Measurements from ENCODE around the gene UGT1A6. TPM values are rescaled to one million over a fixed set of nuclear protein-coding genes. Genes with fewer than 3 reads are reported as not detected.

Gene UGT1A6
- total RNA-seq, 2 experiments from 2014 or later = not detected

DNA sequence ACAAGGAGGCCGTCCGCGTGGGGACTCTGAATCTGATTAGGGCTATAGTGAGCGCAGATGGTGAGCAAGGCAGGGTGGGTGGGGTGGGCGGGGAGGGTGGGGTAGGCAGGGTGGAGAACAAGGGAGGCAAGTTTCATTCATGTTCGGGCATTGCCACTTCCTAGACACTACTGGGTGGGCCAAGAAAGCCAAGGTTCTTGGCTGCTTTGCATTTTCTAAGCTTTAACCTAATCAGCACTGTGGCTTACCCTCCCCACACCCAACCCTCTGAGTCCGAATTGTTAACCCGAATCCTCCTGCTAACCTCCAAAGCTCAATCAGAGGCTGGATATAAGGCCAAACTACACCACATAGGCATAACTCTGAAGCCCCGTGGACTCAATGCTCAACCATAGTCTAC lies 103.6 kb downstream of the UGT1A6 start:
- Mint-ChIP-seq H3K27me3 (no peaks in the 10 kb centered on the region), H3K9me3 (no peaks in the 10 kb centered on the region), H3K4me1 (peaks cover 2% of the 10 kb centered on the region), H3K27ac (no peak overlapping the region), H3K4me3 (no peak overlapping the region), H3K36me3 (ENCODE audit: low read depth) (no peaks in the 10 kb centered on the region)
- DNase-seq = no peak
- CTCF ChIA-PET = no interaction called here
- POLR2A ChIA-PET = no interaction called here

DNA sequence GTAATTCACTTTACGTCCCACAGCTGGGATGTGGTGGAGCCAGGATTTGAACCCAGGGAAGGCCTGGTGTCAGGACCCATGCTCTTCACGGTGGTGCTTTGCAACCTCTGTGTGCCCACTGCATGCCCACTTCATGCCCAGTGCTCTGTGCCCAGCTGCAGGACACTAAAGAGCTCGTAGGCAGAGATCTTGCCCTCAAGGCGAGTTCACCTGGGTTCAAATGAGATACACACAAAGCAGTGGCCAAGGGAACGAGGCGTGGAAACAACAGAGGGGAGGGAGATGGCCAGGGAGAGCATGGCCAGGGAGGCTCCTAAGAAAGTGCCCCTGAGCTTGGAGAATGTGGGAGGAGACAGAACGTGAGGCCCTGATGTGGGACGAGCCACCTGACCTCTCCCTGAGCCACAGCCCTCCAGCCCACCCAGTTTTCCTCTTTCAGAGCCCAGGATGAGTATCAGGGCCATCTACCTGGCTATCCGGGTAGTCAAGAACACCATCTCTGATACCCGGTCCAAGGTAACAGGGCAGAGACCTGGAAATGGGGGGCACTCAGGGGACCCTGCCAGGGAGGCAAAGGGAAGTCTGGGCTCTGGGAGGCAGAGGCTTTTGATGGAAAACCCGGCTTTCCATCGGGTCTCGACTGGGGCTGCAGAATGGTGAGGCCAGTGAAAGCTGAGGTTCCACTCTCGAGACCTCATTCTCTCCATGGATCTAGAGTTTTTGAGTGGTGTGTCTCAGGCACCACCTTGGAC lies 105.8 kb downstream of the UGT1A6 start:
- H3K27ac Mint-ChIP-seq = no peak overlapping the region
- peak; percentile 7 for DNase-seq
- no peaks in the 10 kb centered on the region for H3K27me3 Mint-ChIP-seq
- H3K4me1 Mint-ChIP-seq = peaks cover 4% of the 10 kb centered on the region
- H3K9me3 Mint-ChIP-seq = no peaks in the 10 kb centered on the region
- H3K4me3 Mint-ChIP-seq = no peak overlapping the region
- H3K36me3 Mint-ChIP-seq (ENCODE audit: low read depth) = no peaks in the 10 kb centered on the region
- CTCF ChIA-PET = no interaction called here
- POLR2A ChIA-PET = no interaction called here

DNA sequence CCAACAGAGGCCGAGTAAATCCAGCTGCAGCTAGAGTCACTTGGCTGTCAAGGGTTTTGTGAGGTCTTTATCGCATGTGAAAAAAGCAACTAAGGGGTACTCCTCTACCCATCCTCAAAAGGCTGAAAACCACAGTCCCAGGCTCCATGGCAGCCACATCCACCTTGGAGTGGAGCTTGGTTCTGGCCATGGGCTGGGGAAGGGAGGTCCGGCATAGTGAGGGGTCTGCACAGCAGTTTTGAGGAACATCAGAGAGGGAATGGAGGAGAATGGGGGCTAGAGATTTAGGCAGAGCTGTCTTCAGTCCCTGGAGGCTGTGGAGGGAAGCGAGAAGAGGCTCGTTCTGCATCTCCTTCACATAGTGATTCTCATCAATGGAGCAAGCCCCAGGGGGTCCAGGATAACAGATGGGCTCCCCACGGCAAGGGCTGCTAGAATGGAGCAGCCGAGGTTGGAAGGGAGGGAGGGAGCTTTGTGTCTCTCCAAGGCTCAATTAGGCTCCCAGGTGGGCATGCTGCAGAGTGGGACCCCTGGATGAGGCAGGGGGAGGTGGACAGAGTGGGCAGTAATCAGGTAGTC lies 106.5 kb downstream of the UGT1A6 start:
- no peak overlapping the region for H3K4me3 Mint-ChIP-seq
- no peak overlapping the region for H3K27ac Mint-ChIP-seq
- DNase-seq = peak; percentile 7
- ChIA-PET CTCF (no interaction called here), POLR2A (no interaction called here)
- H3K27me3 Mint-ChIP-seq = no peaks in the 10 kb centered on the region
- H3K9me3 Mint-ChIP-seq = no peaks in the 10 kb centered on the region
- H3K36me3 Mint-ChIP-seq (ENCODE audit: low read depth) = no peaks in the 10 kb centered on the region
- peaks cover 4% of the 10 kb centered on the region for H3K4me1 Mint-ChIP-seq

DNA sequence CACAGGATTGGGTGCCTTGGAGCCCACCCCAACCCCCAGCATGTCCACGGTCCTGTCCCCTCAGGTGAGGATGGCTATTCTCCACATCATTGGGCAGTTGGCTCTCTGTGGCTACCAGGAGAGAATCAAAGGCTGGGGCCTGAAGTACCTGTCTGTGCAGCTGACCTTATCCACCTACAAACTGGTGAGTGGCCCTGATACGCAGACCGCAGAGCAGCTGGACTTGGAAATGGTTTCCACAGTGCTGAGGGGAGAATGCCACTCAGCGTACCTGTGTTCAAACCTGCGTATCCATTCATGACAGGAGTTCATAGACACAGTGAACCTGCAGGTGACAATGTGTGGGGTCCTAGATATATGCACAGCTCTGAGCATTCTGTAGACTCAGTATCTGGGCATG lies 107.0 kb downstream of the UGT1A6 start:
- POLR2A ChIA-PET = no interaction called here
- H3K9me3 Mint-ChIP-seq = no peaks in the 10 kb centered on the region
- H3K36me3 Mint-ChIP-seq (ENCODE audit: low read depth) = no peaks in the 10 kb centered on the region
- H3K27ac Mint-ChIP-seq = no peak overlapping the region
- H3K4me1 Mint-ChIP-seq = peaks cover 4% of the 10 kb centered on the region
- no peaks in the 10 kb centered on the region for H3K27me3 Mint-ChIP-seq
- peak; percentile 9 for DNase-seq
- H3K4me3 Mint-ChIP-seq = no peak overlapping the region
- CTCF ChIA-PET = no interaction called here

DNA sequence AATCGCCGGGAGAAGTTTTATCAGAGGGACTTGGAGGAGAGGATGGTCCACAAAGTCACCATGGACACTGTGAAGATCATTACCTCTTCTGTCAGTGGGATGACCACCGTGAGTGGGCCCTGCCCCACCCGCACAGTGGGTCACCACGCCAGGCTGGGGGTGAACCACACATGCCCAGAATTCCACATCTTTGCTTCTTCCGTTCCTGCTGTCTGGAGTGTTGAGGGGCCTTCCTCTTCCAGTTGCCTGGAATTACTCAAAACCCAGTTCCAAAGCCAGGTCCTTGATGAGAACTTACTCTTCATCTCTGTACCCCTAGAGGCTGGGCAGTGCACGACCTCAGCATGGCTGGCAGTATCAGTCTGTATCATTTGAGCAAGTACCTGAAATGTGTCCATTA lies 107.5 kb downstream of the UGT1A6 start:
- Mint-ChIP-seq H3K27ac (no peak overlapping the region), H3K4me3 (no peak overlapping the region), H3K27me3 (peaks cover 4% of the 10 kb centered on the region), H3K36me3 (ENCODE audit: low read depth) (no peaks in the 10 kb centered on the region), H3K4me1 (peaks cover 4% of the 10 kb centered on the region), H3K9me3 (no peaks in the 10 kb centered on the region)
- ChIA-PET CTCF (no interaction called here), POLR2A (no interaction called here)
- DNase-seq = peak; percentile 7

DNA sequence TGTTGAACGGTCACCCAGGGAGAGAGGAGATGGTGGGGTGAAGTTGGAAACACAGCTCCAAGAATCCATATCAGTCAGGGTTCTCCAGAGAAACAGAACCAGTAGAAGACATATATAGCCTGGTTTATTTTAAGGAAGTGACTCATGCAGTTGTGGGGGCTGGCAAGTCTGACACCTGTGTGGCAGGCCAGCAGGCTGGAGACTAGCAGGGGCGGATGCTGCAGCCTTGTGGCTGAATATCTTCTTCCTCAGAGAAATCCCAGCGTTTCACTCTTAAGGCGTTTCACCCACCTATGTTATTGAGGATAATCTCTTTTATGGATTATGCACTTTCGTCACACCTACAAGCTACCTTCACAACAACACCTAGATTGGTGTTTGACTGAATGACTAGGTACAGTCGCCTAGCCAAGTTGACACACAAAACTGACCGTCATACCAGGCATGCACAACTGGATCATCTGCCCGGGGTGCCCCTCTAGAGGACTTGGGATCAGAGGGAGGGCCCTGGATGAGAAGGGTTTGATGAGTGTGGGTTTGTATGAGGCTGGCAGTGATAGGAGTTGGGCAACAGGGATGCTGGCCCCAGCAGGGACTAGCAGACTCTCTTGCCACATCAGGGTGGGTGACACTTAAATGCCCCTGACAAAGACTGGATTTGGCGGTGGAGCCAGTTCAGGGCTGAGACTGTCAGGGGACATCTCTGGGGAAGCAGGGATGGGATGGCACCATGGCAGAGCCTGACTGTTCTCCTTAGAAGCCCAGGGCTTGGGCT lies 108.9 kb downstream of the UGT1A6 start:
- Mint-ChIP-seq H3K36me3 (ENCODE audit: low read depth) (no peaks in the 10 kb centered on the region), H3K27ac (no peak overlapping the region), H3K9me3 (no peaks in the 10 kb centered on the region), H3K4me3 (no peak overlapping the region), H3K27me3 (peaks cover 7% of the 10 kb centered on the region), H3K4me1 (peaks cover 4% of the 10 kb centered on the region)
- POLR2A ChIA-PET = no interaction called here
- DNase-seq = peak; percentile 17
- CTCF ChIA-PET = no interaction called here

DNA sequence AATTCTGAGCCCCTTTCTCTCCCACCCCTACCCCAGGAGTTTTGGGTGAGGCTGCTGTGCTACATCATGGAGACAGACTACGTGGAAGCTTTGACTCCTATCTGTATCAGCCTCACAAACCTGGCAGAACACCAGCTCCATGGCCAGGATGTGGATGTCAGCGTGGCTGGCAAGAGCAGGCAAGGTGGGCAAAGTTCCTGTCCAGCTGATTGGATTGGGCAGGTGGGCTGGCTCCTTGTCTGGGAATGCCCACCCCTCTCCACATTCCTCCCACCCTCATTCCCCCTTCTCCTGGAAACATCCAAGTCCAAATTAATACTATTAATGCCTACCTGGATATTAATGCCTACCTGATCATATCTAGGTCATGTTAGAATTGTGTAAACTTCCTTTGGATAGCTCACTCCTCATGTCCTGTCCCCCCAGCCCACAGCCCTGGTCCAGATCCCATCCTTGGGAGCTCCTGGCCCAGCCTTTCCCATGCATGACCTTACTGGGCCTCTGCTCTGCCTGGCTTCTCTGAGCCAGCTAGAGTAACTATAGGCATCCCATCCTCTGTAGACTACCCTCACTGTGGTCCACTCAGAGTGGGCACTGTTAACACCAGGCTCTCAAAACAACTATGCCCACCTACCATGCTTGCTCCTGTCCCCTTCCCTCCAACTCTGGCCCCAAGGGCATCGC lies 109.6 kb downstream of the UGT1A6 start:
- Mint-ChIP-seq H3K27me3 (peaks cover 7% of the 10 kb centered on the region), H3K36me3 (ENCODE audit: low read depth) (no peaks in the 10 kb centered on the region), H3K9me3 (no peaks in the 10 kb centered on the region), H3K27ac (no peak overlapping the region), H3K4me1 (peaks cover 4% of the 10 kb centered on the region), H3K4me3 (no peak overlapping the region)
- POLR2A ChIA-PET = no interaction called here
- CTCF ChIA-PET = no interaction called here
- no peak for DNase-seq

DNA sequence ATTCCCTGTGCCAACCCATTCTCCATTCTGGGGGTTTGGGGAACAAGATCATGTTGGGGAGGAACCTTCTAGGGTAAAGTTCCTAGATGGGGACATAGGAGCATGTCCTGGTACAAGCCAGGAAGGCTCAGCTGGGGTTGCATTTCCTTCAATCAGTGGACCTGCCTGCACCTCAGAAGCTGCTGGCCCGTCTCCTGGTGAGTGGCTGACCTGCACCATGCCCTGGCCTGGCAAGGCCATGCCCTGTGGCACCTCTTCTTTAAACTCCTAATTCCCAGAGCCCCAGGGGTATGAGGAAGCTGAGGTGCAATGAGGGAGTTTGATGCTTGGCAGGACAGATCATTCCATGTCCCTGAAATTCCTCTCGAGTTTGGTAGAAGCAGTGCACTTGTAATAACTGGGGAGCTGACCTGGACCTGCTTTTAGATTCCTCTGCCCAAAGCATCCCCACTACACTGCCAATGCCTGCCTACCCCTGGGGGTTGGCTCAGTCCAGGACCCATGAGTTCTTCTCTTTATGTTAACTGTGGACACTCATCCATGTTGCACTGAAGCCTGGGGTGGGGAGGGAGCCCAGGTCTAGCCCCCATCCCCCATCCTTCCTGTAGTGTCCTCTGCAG lies 110.7 kb downstream of the UGT1A6 start:
- Mint-ChIP-seq H3K4me3 (no peak overlapping the region), H3K27me3 (peaks cover 7% of the 10 kb centered on the region), H3K36me3 (ENCODE audit: low read depth) (no peaks in the 10 kb centered on the region), H3K27ac (no peak overlapping the region), H3K4me1 (peaks cover 4% of the 10 kb centered on the region), H3K9me3 (no peaks in the 10 kb centered on the region)
- CTCF ChIA-PET = no interaction called here
- DNase-seq = no peak
- POLR2A ChIA-PET = no interaction called here

DNA sequence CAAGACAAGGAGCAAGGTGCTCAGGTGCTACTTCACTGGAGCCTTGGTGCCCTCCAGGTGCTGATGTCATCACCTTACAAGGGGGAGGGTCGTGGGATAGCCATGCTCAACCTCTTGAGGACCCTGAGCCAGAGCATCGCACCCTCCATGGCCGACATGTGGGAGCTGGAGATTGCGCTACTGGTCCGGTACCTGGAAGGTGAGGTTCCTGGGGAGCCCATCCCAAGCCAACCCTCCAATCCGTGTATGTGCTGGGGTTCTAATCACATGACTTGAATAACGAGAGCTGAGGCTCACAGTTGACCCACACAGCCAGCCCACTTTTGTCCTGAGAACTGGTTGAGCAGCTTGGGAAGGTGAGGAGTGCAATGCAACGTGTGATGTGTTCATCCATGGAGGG lies 111.3 kb downstream of the UGT1A6 start:
- Mint-ChIP-seq H3K36me3 (ENCODE audit: low read depth) (no peaks in the 10 kb centered on the region), H3K4me3 (no peak overlapping the region), H3K9me3 (no peaks in the 10 kb centered on the region), H3K27ac (no peak overlapping the region), H3K27me3 (peaks cover 7% of the 10 kb centered on the region), H3K4me1 (peaks cover 4% of the 10 kb centered on the region)
- POLR2A ChIA-PET = no interaction called here
- peak; percentile 11 for DNase-seq
- CTCF ChIA-PET = no interaction called here

DNA sequence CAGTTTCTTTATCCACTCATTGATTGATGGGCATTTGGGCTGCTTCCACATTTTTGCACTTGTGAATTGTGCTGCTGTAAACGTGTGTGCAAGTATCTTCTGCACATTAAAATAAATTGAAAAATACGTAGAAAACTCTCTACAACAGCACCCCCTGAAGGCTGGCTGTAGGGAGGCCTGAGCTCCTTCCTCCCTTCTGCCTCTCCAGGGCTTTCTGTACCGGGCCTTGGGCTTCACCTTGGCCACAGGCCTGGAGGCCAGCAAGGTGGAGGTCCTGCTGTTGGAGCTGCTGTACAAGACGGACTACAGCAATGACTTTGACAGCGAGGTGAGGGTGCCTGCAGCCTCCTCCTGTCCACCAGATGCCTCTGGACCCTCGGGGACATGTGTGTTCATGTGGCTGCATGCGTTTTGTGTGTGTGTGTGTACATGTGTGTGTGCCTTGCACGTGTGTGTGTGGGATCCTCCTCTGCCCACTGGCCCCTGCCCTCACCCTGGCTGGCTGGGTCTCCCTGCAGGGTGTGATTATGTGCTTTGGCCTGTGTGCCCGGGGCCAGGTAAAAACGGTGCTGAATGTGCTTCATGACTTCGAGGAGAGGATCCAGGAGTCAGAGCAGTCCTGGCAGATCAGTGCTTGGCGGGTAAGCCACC lies 114.7 kb downstream of the UGT1A6 start:
- no peaks in the 10 kb centered on the region for H3K9me3 Mint-ChIP-seq
- POLR2A ChIA-PET = no interaction called here
- no peak overlapping the region for H3K27ac Mint-ChIP-seq
- CTCF ChIA-PET = no interaction called here
- no peak overlapping the region for H3K4me3 Mint-ChIP-seq
- H3K36me3 Mint-ChIP-seq (ENCODE audit: low read depth) = no peaks in the 10 kb centered on the region
- H3K27me3 Mint-ChIP-seq = peaks cover 13% of the 10 kb centered on the region
- H3K4me1 Mint-ChIP-seq = no peaks in the 10 kb centered on the region
- DNase-seq = no peak

DNA sequence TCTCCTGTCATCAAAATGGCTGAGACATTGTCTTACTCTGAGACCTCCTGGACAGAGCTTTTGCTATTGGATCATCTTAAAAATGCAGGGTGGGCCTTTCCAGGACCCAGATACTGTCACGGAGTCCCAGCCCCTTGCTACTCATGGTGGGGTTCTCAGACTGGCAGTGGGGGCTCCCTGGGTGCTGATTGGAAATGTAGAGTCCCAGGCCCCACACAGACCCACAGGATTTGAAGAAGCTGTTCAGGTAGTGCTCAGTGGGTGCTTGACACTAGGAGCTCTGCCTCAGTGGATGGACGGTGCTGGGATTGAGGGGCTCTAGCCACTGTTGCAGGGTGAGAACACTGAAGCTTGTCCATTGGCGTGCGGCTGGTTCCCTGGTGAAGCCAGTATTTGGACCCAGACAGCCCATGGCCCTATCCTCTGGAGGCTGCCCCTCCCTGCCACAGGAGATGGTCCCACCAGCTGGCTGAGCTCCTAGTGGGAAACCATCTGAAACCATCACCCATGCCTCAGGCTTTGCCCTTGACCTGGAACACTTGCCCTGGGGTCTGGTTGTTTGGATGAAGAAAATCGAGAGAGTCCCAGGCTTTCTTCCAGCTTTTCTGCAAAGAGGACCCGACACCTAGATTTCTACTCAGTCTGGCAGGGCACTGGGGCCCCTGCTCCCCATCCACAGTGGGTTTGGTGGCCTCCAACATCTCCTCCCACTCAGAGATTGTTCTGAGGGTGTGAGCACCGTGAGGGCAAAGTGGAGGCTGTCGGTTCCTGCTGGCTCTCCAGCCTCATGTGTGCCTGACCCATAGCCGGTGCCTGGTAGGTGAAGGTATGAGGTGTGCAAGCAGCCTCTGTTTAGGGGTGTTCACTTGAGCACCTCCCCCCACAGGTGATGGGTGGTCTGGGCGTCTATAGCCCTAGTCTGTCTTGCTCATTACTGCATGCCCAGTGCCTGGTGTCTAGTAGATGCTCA lies 115.6 kb downstream of the UGT1A6 start:
- CTCF ChIA-PET = no interaction called here

DNA sequence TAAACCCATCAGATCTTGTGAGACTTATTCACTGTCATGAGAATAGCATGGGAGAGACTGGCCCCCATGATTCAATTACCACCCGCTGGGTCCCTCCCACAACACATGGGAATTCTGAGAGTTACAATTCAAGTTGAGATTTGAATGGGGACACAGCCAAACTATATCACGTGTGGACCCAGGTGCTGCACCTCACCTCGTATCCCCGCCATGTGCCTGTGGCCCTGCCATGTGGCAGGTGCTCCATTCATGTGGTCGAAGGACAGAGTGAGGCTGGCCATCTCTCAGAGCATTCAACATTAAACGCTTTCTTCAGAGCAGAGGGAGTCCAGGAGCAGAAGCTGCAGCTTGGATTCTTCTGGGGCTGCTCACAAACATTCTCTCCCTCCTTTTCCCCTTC lies 117.7 kb downstream of the UGT1A6 start:
- POLR2A ChIA-PET = no interaction called here
- no peak for DNase-seq
- no peaks in the 10 kb centered on the region for H3K9me3 Mint-ChIP-seq
- H3K27me3 Mint-ChIP-seq = peaks cover 15% of the 10 kb centered on the region
- H3K36me3 Mint-ChIP-seq (ENCODE audit: low read depth) = no peaks in the 10 kb centered on the region
- CTCF ChIA-PET = no interaction called here
- no peak overlapping the region for H3K27ac Mint-ChIP-seq
- H3K4me1 Mint-ChIP-seq = no peaks in the 10 kb centered on the region
- H3K4me3 Mint-ChIP-seq = no peak overlapping the region

More for the DNA sequence above, 115.6 kb downstream of the UGT1A6 start:
- H3K27ac Mint-ChIP-seq = no peak overlapping the region
- no peaks in the 10 kb centered on the region for H3K4me1 Mint-ChIP-seq
- no peaks in the 10 kb centered on the region for H3K9me3 Mint-ChIP-seq
- POLR2A ChIA-PET = no interaction called here
- DNase-seq = no peak
- H3K27me3 Mint-ChIP-seq = peaks cover 13% of the 10 kb centered on the region
- no peak overlapping the region for H3K4me3 Mint-ChIP-seq
- no peaks in the 10 kb centered on the region for H3K36me3 Mint-ChIP-seq (ENCODE audit: low read depth)

Data from activated CD4-positive, alpha-beta memory T cell treated with anti-CD3 and anti-CD28 coated beads, Interleukin-2, amount 10 ng/mL, durations not matched to agents 7 days and 5 days (primary cell).